Right lobe of liver (tissue), 4 donors: Measurements from ENCODE around the gene APIP.

ENCODE experiments used
- POLR2A ChIP-seq: fragments of 450-650 bp; IDR thresholded peaks from one replicate; pipeline ENCODE4 v1.6.1; 2017; ENCODE audit warnings: antibody characterized with exemption, mild to moderate bottlenecking
- TF ChIP-seq, protein P1 (sequence below), 4 donors: fragments of 200-600 bp in 3 of 4; fragments of 450-650 bp in 1 of 4; IDR thresholded peaks; one replicate each; pipeline versions ENCODE4 v1.5.1 to v1.8.0; 2016 to 2022; ENCODE audit warnings: antibody characterized with exemption in 4 of 4, mild to moderate bottlenecking in 2 of 4
- donor health status: DM: no; HTN: no; CAD: no.
- donor health status: DM: no; HTN: no; CAD: no.
- donor health status: DM: no; HTN: yes; CAD: no.

DNA sequence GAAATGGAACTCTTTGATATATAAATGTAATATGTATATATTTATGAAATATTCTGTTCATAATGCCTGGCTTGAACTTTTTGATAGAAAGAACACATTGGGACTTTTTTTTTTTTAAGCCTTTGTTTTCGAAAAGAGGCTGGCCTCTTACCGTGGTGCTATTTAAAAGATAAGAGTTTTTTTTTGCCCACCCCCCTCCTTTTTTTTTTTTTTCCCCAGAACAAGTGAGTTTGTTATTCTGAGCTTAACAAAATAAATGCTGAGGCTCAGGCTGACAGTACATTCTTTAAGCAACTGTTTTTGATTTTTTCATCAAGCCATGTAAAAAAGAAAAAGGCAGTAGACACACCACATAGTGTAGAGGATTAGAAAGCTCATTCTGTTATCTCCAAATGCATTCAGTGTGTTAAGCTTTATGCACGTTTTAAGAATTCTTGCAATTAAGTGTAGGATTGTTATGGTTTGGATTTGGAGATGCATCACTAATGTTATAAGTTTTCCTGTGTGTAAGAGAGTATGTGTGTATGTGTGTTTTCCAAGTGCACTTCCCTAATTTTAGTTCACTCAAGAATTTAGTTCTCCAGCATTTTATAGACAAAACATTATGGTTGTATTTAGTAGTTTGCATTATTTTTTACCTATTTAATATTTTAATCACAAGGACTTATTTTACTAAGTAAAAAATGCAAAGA lies 12.2 kb upstream of the APIP start:
- TF ChIP-seq, protein P1, sequence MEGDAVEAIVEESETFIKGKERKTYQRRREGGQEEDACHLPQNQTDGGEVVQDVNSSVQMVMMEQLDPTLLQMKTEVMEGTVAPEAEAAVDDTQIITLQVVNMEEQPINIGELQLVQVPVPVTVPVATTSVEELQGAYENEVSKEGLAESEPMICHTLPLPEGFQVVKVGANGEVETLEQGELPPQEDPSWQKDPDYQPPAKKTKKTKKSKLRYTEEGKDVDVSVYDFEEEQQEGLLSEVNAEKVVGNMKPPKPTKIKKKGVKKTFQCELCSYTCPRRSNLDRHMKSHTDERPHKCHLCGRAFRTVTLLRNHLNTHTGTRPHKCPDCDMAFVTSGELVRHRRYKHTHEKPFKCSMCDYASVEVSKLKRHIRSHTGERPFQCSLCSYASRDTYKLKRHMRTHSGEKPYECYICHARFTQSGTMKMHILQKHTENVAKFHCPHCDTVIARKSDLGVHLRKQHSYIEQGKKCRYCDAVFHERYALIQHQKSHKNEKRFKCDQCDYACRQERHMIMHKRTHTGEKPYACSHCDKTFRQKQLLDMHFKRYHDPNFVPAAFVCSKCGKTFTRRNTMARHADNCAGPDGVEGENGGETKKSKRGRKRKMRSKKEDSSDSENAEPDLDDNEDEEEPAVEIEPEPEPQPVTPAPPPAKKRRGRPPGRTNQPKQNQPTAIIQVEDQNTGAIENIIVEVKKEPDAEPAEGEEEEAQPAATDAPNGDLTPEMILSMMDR (IDR thresholded peaks at IDR 0.05), result no peak
- TF ChIP-seq POLR2A, result no peak
